ENCODE measurements around the gene PARD3. TPM values are rescaled to one million over a fixed set of nuclear protein-coding genes. Genes with fewer than 3 reads are reported as not detected.

The PARD3 gene
- polyA plus RNA-seq, 2 of the 4 experiments (the other 2 are of a cell fraction): 110 to 200 TPM

- Histone ChIP-seq H3K27ac (no peak overlapping the region), H3K4me3 (no peak overlapping the region), H3K4me2 (no peak overlapping the region), H3K9me3 (no peaks in the 10 kb centered on the region), H3K4me1 (peaks cover 2% of the 10 kb centered on the region; the same call in 1 of the 3 replicates)
- CTCF ChIA-PET: no interaction called here
- DNase-seq (ENCODE audit: low read depth in 1 of 2, low spot score in 1 of 2) (no peak), FAIRE-seq (no peak), ATAC-seq (no peak)
- POLR2A ChIA-PET: no interaction called here
- no peak for TF ChIP-seq ZSCAN20 (CRISPR knock-in tag; IDR thresholded peaks at IDR 0.05)
- no peak for TF ChIP-seq USF2 (IDR thresholded peaks at IDR 0.05)
- TF ChIP-seq HOXB5 (CRISPR knock-in tag; IDR thresholded peaks at IDR 0.05): no peak
- no peak for TF ChIP-seq MYC (IDR thresholded peaks at IDR 0.05; ENCODE audit: borderline replicate concordance, low read length)
- TF ChIP-seq TP53 (CRISPR knock-in tag; IDR thresholded peaks at IDR 0.05): no peak
- no peak for TF ChIP-seq CHD4 (IDR thresholded peaks at IDR 0.05; ENCODE audit: borderline replicate concordance)
- TF ChIP-seq EP300 (IDR thresholded peaks at IDR 0.05): no peak
- no peak for TF ChIP-seq PBX3 (IDR thresholded peaks at IDR 0.05)
- TF ChIP-seq PHF8 (IDR thresholded peaks at IDR 0.05; ENCODE audit: borderline replicate concordance, low read depth): no peak
- TF ChIP-seq ZNF302 (CRISPR knock-in tag; IDR thresholded peaks at IDR 0.05): no peak
- TF ChIP-seq KDM1A (IDR thresholded peaks at IDR 0.05; ENCODE audit: low read depth): no peak
- TF ChIP-seq FOXS1 (CRISPR knock-in tag; IDR thresholded peaks at IDR 0.05): no peak
- TF ChIP-seq CBX2 (IDR thresholded peaks at IDR 0.05; ENCODE audit: borderline replicate concordance, low read depth): no peak
- TF ChIP-seq MAFK (IDR thresholded peaks at IDR 0.05; ENCODE audit: partially characterized antibody): no peak
- TF ChIP-seq HMGXB4 (CRISPR knock-in tag; IDR thresholded peaks at IDR 0.05; ENCODE audit: borderline replicate concordance): no peak
- TF ChIP-seq BHLHE40 (IDR thresholded peaks at IDR 0.05; ENCODE audit: low read depth, low read length): no peak
- TF ChIP-seq SMC3 (IDR thresholded peaks at IDR 0.05): no peak
- TF ChIP-seq RAD21 (conservative IDR thresholded peaks at IDR 0.05 in 1 of 2, IDR thresholded peaks at IDR 0.05 in 1 of 2): no peak
- no peak for TF ChIP-seq ESRRA (IDR thresholded peaks at IDR 0.05; ENCODE audit: borderline replicate concordance, low read length)
- TF ChIP-seq E2F6 (IDR thresholded peaks at IDR 0.05; ENCODE audit: borderline replicate concordance, low read depth): no peak
- 92% methylated on average over 7 of the region's 7 CpGs for whole genome bisulfite sequencing (ENCODE audit: missing lambda C conversion rate)
Observed at GRCh38 chr10:34190580-34190979, 624.5 kb downstream of the PARD3 start.

GRCh38 chr10:34189830-34190229 is 625.3 kb downstream of the PARD3 start:
- 88% methylated on average over 1 of the region's 1 CpG for WGBS (ENCODE audit: missing lambda C conversion rate)

More at GRCh38 chr10:34189830-34190229, 625.3 kb downstream of the PARD3 start:
- H3K4me1 ChIP-seq: peaks cover 9% of the 10 kb centered on the region; the same call in 2 of the 3 replicates
- no peak overlapping the region for H3K27ac ChIP-seq
- no peak for ATAC-seq
- POLR2A ChIA-PET: no interaction called here
- H3K9me3 ChIP-seq: no peaks in the 10 kb centered on the region
- CTCF ChIA-PET: no interaction called here
- H3K4me3 ChIP-seq: no peak overlapping the region
- DNase-seq (ENCODE audit: low read depth in 1 of 2, low spot score in 1 of 2): no peak
- no peak for FAIRE-seq
- TF ChIP-seq HOXB13 (CRISPR knock-in tag; IDR thresholded peaks at IDR 0.05; ENCODE audit: low read depth): no peak
- TF ChIP-seq NPAS2 (CRISPR knock-in tag; IDR thresholded peaks at IDR 0.05; ENCODE audit: borderline replicate concordance): no peak
- no peak for TF ChIP-seq FOSL2 (IDR thresholded peaks at IDR 0.05)
- TF ChIP-seq FOSL2 (CRISPR knock-in tag; IDR thresholded peaks at IDR 0.05): no peak
- no peak for TF ChIP-seq ELK1 (IDR thresholded peaks at IDR 0.05; ENCODE audit: low read depth, low read length)
- TF ChIP-seq USF2 (IDR thresholded peaks at IDR 0.05): no peak
- no peak for TF ChIP-seq KDM1A (IDR thresholded peaks at IDR 0.05; ENCODE audit: low read depth)
- H3K4me2 ChIP-seq: no peak overlapping the region

Measured in A549 (cell line).